ENCODE results near the gene PDE9A.
"Not testable (repeated sequence)": the region's sequence is repeated elsewhere in the genome, so short reads cannot be mapped to it uniquely, and the experiment has no call there.

The PDE9A gene

GRCh38 chr21:42786884-42787283 is 133.5 kb downstream of the PDE9A start:
- no peak for TF ChIP-seq SPI1 (IDR thresholded peaks at IDR 0.05; ENCODE audit: low read depth, low read length)
- no peak for TF ChIP-seq POLR2A (IDR thresholded peaks at IDR 0.05; ENCODE audit: low read depth, low read length)
- no peak for TF ChIP-seq TAF1 (IDR thresholded peaks at IDR 0.05; ENCODE audit: low read depth, low read length)
- TF ChIP-seq POU2F2 (IDR thresholded peaks at IDR 0.05; ENCODE audit: low read depth, low read length) = no peak
- no peak for TF ChIP-seq POLR2AphosphoS5 (IDR thresholded peaks at IDR 0.05; ENCODE audit: low read depth, low read length)
- TF ChIP-seq PAX5 (IDR thresholded peaks at IDR 0.05; ENCODE audit: insufficient read depth, low read length, severe bottlenecking) = no peak
- no peak for DNase-seq (ENCODE audit: insufficient read length, low spot score)
- no peak for FAIRE-seq

DNA sequence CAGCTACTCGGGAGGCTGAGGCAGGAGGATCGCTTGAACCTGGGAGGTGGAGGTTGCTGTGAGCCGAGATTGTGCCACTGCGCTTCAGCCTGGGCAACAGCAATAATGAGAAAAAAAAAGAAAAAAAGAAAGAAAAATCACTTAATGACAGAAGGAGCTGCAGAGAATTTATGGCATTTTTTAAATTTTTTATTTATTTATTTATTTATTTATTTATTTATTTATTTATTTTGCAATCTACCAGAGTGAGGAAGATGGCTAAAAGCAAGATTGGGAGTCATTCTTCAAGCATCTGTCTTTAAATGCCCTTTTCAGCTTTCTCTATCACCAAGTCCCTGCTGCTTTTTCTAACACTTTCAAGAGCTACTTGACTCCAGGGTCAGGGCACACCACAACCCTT is 134.2 kb downstream of the PDE9A start:
- DNase-seq (ENCODE audit: insufficient read length, low spot score) (no peak), FAIRE-seq (no peak)
- TF ChIP-seq SPI1 (IDR thresholded peaks at IDR 0.05; ENCODE audit: low read depth, low read length) (no peak), TAF1 (IDR thresholded peaks at IDR 0.05; ENCODE audit: low read depth, low read length) (no peak)

DNA sequence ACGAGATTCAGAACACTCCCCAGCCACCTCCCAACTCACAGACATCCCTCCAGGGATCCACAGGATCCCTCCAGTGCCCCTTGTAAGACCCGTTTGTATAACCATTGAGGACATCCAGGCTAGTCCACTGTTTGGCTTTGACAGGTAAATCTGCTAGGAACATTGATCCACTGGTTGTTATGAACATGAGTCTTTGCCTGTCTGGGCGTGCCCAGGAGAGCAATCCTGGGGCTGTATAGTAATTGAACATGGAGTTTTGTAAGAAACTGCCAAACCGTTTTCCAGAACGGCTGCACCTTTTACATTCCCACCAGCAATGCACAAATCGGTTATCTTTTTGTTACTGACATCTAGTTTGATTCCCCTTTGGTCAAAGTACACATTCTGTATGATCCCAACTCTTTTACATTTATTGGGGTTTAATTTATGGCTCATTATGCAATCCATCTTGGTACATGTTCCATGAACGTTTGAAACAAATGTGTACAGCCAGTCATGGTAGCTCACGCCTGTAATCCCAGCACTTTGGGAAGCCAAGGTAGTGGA is 137.2 kb downstream of the PDE9A start:
- DNase-seq (ENCODE audit: insufficient read length, low spot score) = no peak
- TF ChIP-seq POLR2AphosphoS5 (IDR thresholded peaks at IDR 0.05; ENCODE audit: low read depth, low read length) = no peak
- no peak for TF ChIP-seq SPI1 (IDR thresholded peaks at IDR 0.05; ENCODE audit: low read depth, low read length)
- TF ChIP-seq PAX5 (IDR thresholded peaks at IDR 0.05; ENCODE audit: insufficient read depth, low read length, severe bottlenecking) = no peak
- TF ChIP-seq POU2F2 (IDR thresholded peaks at IDR 0.05; ENCODE audit: low read depth, low read length) = no peak
- no peak for TF ChIP-seq POLR2A (IDR thresholded peaks at IDR 0.05; ENCODE audit: low read depth, low read length)
- TF ChIP-seq TAF1 (IDR thresholded peaks at IDR 0.05; ENCODE audit: low read depth, low read length) = no peak
- no peak for FAIRE-seq

- no peak for FAIRE-seq
- no peak for DNase-seq (ENCODE audit: insufficient read length, low spot score)
- TF ChIP-seq POLR2A (IDR thresholded peaks at IDR 0.05; ENCODE audit: low read depth, low read length) (no peak), POU2F2 (IDR thresholded peaks at IDR 0.05; ENCODE audit: low read depth, low read length) (no peak), POLR2AphosphoS5 (IDR thresholded peaks at IDR 0.05; ENCODE audit: low read depth, low read length) (no peak), PAX5 (IDR thresholded peaks at IDR 0.05; ENCODE audit: insufficient read depth, low read length, severe bottlenecking) (no peak), SPI1 (IDR thresholded peaks at IDR 0.05; ENCODE audit: low read depth, low read length) (no peak), TAF1 (IDR thresholded peaks at IDR 0.05; ENCODE audit: low read depth, low read length) (no peak)
These were observed 140.4 kb downstream of the PDE9A start for GRCh38 chr21:42793774-42794173.

DNA sequence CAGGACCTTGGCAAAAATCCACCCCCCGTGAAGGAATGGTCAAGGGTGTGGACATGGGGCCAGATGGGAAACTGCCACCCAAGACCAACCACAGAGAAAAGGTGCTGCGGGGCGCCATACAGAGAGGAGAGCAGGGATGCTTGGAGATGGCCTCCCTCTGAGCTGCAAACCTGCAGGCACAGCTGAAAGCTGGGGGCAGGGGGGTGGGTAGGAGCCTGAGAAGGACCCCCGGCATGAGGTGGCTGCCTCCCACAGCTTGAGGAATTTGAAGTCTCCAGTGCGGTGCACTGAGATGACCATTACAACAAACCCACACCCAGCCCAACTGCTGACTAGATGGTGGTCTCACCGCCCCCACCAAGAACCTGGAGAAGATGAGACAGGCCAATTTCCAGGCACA is 141.1 kb downstream of the PDE9A start:
- no peak for FAIRE-seq
- TF ChIP-seq POU2F2 (IDR thresholded peaks at IDR 0.05; ENCODE audit: low read depth, low read length) = no peak
- no peak for TF ChIP-seq PAX5 (IDR thresholded peaks at IDR 0.05; ENCODE audit: insufficient read depth, low read length, severe bottlenecking)
- no peak for TF ChIP-seq POLR2AphosphoS5 (IDR thresholded peaks at IDR 0.05; ENCODE audit: low read depth, low read length)
- TF ChIP-seq TAF1 (IDR thresholded peaks at IDR 0.05; ENCODE audit: low read depth, low read length) = no peak
- no peak for TF ChIP-seq POLR2A (IDR thresholded peaks at IDR 0.05; ENCODE audit: low read depth, low read length)
- TF ChIP-seq SPI1 (IDR thresholded peaks at IDR 0.05; ENCODE audit: low read depth, low read length) = no peak
- no peak for DNase-seq (ENCODE audit: insufficient read length, low spot score)

DNA sequence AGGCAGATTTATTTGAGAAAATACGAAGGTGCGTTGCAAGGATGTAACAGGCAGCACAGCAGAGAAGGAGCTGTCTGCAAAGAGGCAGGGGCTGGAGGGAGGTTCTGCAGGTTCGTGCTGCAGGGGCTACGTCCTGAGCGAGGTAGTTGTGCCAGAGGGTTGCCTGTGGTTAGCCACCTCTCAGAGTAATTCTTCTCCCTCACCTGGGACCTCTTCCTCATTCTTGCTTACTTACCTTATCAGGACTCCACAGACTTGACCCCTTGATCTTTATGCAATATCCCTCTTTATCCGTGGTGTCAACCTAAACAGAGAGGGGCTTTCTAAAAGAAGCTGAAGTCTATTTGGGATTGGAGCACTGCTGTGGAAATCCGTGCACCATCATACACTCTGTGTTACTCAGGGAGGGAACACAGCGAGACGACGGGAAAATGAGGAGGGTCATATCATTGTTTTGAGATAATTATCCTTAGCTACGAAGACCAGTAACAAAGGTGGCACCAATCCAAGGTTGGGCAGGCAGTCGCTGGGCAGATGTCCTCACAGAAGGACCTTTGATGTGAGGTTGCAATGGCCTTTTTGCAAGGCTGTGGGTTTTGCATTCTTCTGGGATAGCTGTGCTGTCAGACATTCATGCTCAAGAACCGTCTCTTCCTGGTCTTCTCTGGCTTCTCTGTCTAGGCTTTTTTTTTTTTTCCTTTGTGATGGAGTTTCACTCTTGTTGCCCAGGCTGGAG is 143.1 kb downstream of the PDE9A start:
- TF ChIP-seq POU2F2 (IDR thresholded peaks at IDR 0.05; ENCODE audit: low read depth, low read length) (no peak), POLR2A (IDR thresholded peaks at IDR 0.05; ENCODE audit: low read depth, low read length) (no peak), SPI1 (IDR thresholded peaks at IDR 0.05; ENCODE audit: low read depth, low read length) (no peak), TAF1 (IDR thresholded peaks at IDR 0.05; ENCODE audit: low read depth, low read length) (no peak)
- DNase-seq (ENCODE audit: insufficient read length, low spot score) = no peak
- FAIRE-seq = no peak

DNA sequence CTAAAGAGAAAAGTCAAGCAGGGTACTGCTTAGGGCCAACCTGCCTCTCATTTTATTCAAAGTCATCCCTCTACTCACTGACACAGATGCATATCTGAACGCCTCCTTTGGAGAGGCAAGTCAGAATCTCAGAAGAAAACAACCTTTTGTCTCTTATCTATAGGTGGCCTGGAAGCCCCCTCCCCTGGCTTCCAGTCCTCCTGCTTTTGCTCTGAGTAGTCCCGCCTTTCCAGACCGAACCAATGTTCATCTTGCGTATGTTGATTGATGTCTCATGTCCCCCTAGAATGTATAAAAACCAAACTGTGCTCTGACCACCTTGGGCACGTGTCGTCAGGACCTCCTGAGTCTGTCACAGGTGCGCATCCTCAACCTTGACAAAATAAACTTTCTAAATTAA is 144.1 kb downstream of the PDE9A start:
- TF ChIP-seq POLR2A (IDR thresholded peaks at IDR 0.05; ENCODE audit: low read depth, low read length) = no peak
- no peak for TF ChIP-seq SPI1 (IDR thresholded peaks at IDR 0.05; ENCODE audit: low read depth, low read length)
- no peak for TF ChIP-seq PAX5 (IDR thresholded peaks at IDR 0.05; ENCODE audit: insufficient read depth, low read length, severe bottlenecking)
- TF ChIP-seq TAF1 (IDR thresholded peaks at IDR 0.05; ENCODE audit: low read depth, low read length) = no peak
- no peak for TF ChIP-seq POU2F2 (IDR thresholded peaks at IDR 0.05; ENCODE audit: low read depth, low read length)
- TF ChIP-seq POLR2AphosphoS5 (IDR thresholded peaks at IDR 0.05; ENCODE audit: low read depth, low read length) = no peak
- DNase-seq (ENCODE audit: insufficient read length, low spot score) = no peak
- no peak for FAIRE-seq

DNA sequence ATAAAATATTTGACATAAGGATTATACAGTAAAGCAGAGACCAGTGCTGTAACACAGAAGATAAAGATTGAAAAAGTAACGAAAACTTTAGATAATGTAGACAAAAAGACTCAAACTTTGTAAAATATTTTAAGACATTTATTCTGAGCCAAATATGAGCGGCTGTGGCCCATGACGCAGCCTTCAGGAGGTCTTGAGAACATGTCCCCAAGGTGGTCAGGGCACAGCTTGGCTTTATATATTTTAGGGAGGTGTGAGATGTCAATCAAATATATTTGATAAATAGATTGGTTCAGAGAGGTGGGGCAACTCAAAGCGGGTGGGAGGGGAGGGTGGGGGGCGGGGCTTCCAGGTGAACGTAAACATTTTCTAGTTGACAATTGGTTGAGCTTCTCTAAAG is 144.7 kb downstream of the PDE9A start:
- FAIRE-seq (no peak), DNase-seq (ENCODE audit: insufficient read length, low spot score) (no peak)
- TF ChIP-seq PAX5 (IDR thresholded peaks at IDR 0.05; ENCODE audit: insufficient read depth, low read length, severe bottlenecking) = no peak
- TF ChIP-seq TAF1 (IDR thresholded peaks at IDR 0.05; ENCODE audit: low read depth, low read length) = no peak
- TF ChIP-seq POLR2A (IDR thresholded peaks at IDR 0.05; ENCODE audit: low read depth, low read length) = no peak
- TF ChIP-seq POU2F2 (IDR thresholded peaks at IDR 0.05; ENCODE audit: low read depth, low read length) = no peak
- TF ChIP-seq SPI1 (IDR thresholded peaks at IDR 0.05; ENCODE audit: low read depth, low read length) = no peak
- TF ChIP-seq POLR2AphosphoS5 (IDR thresholded peaks at IDR 0.05; ENCODE audit: low read depth, low read length) = no peak

DNA sequence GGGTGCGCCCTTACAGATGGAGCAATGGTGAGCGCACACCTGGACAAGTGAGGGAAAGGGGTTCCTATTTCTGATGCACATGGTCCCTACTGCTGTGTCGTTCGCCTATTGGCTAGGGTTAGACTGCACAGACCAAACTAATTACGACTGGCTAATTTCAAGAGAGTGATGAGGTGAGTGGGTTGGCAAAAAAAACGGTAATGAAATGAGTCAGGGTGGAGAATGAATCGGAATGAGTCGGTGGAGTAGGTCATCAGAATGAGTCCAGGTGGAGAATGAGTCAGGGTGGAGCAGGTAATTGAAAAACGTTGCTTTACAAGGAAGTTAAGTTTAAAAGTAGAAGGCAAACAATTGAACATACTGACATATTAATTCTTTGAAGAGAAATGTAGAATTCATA is 146.1 kb downstream of the PDE9A start:
- FAIRE-seq = peak; percentile 28
- no peak for DNase-seq (ENCODE audit: insufficient read length, low spot score)
- TF ChIP-seq PAX5 (IDR thresholded peaks at IDR 0.05; ENCODE audit: insufficient read depth, low read length, severe bottlenecking) = no peak
- TF ChIP-seq POLR2AphosphoS5 (IDR thresholded peaks at IDR 0.05; ENCODE audit: low read depth, low read length) = no peak
- no peak for TF ChIP-seq SPI1 (IDR thresholded peaks at IDR 0.05; ENCODE audit: low read depth, low read length)
- TF ChIP-seq POLR2A (IDR thresholded peaks at IDR 0.05; ENCODE audit: low read depth, low read length) = no peak
- no peak for TF ChIP-seq TAF1 (IDR thresholded peaks at IDR 0.05; ENCODE audit: low read depth, low read length)
- no peak for TF ChIP-seq POU2F2 (IDR thresholded peaks at IDR 0.05; ENCODE audit: low read depth, low read length)

- TF ChIP-seq SPI1 (IDR thresholded peaks at IDR 0.05; ENCODE audit: low read depth, low read length) = no peak
- TF ChIP-seq TAF1 (IDR thresholded peaks at IDR 0.05; ENCODE audit: low read depth, low read length) = no peak
- no peak for TF ChIP-seq POLR2A (IDR thresholded peaks at IDR 0.05; ENCODE audit: low read depth, low read length)
- TF ChIP-seq PAX5 (IDR thresholded peaks at IDR 0.05; ENCODE audit: insufficient read depth, low read length, severe bottlenecking) = no peak
- no peak for TF ChIP-seq POU2F2 (IDR thresholded peaks at IDR 0.05; ENCODE audit: low read depth, low read length)
- TF ChIP-seq POLR2AphosphoS5 (IDR thresholded peaks at IDR 0.05; ENCODE audit: low read depth, low read length) = no peak
- FAIRE-seq = no peak
These were observed 146.5 kb downstream of the PDE9A start for GRCh38 chr21:42799948-42800347.

DNA sequence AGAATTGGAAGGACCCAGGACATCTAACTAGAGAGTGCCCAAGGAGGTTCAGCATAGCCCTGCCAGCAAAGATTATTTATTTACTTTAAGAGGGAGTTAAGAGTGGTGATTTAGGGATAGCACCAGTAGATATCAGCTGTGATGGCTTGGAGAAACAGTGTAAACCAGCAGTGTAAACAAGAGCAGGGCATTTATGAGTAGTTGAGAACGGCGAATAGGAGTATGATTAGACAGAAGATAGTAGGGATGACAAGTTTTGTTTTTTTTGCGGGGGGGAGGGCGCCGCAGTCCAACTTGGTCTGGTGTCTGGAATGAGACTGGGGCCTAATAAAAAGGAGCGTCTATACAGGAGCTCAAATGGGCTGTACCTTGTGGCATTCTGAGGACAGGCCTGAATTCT is 148.2 kb downstream of the PDE9A start:
- FAIRE-seq; DNase-seq (ENCODE audit: insufficient read length, low spot score): not testable (repeated sequence)

More at GRCh38 chr21:42799948-42800347, 146.5 kb downstream of the PDE9A start:
- DNase-seq (ENCODE audit: insufficient read length, low spot score) = no peak
